HepG2 (cell line): ENCODE data around the gene SUN1. TPM values are rescaled to one million over a fixed set of nuclear protein-coding genes. Genes with fewer than 3 reads are reported as not detected.

ENCODE experiments used
- BCL6 ChIP-seq: IDR thresholded peaks from 2 replicates; pipeline ENCODE4 v1.6.1; 2016; ENCODE audit warnings: missing genetic modification reagents, missing compliant biosample characterization
- FOXP1 ChIP-seq, 2 experiments: fragments of 450-650 bp in 1 of 2; IDR thresholded peaks; 2 replicates each; pipeline ENCODE4 v1.6.1; 2017 to 2018; ENCODE audit warnings: antibody characterized with exemption in 1 of 2
- NCOA1 ChIP-seq: sonication (generic); formaldehyde crosslinking; IDR thresholded peaks from 2 replicates; pipeline ENCODE4 v1.9.0; 2021; ENCODE audit warnings: missing genetic modification reagents
- NCOR1 ChIP-seq: fragments of 200-600 bp; sonication (generic); IDR thresholded peaks from 2 replicates; pipeline ENCODE4 v1.7.0; 2017; ENCODE audit warnings: antibody characterized with exemption, low read length, borderline replicate concordance
- PHF20 ChIP-seq: sonication (generic); formaldehyde crosslinking; IDR thresholded peaks from 2 replicates; pipeline ENCODE4 v1.5.0; 2020; ENCODE audit warnings: mild to moderate bottlenecking, missing genetic modification reagents
- RBFOX2 ChIP-seq: fragments of 200-400 bp; formaldehyde crosslinking; IDR thresholded peaks from 2 replicates; pipeline ENCODE4 v1.6.1; 2017; ENCODE audit warnings: low read depth, mild to moderate bottlenecking, low read length
- SIN3A ChIP-seq: IDR thresholded peaks from 2 replicates; pipeline ENCODE4 v1.6.1; 2011; ENCODE audit warnings: low read depth, mild to moderate bottlenecking, control low read depth, low read length, borderline replicate concordance
- ZC3H13 ChIP-seq: sonication (generic); formaldehyde crosslinking; IDR thresholded peaks from 2 replicates; pipeline ENCODE4 v1.8.1; 2023; ENCODE audit warnings: mild to moderate bottlenecking, missing genetic modification reagents, moderate library complexity
- ZNF674 ChIP-seq: sonication (generic); formaldehyde crosslinking; IDR thresholded peaks from 2 replicates; pipeline ENCODE4 v1.5.0; 2020; ENCODE audit warnings: low read depth, mild to moderate bottlenecking, missing genetic modification reagents
- ZNF83 ChIP-seq: sonication (generic); formaldehyde crosslinking; IDR thresholded peaks from 2 replicates; pipeline ENCODE4 v1.4.0; 2020; ENCODE audit warnings: missing genetic modification reagents, mild to moderate bottlenecking, borderline replicate concordance
- polyA plus RNA-seq, 8 experiments: library from polyadenylated mRNA; depleted of rRNA in 3 of 8; stranded (reverse) in 7 of 8; unstranded in 1 of 8; fragments of >200 nt; fragmentation: Illumina TruSeq in 4 of 8; extraction: Trizol in 4 of 8; gene quantifications; 2 replicates each; pipeline versions ENCODE4 v1.2.1 to v1.2.3, GENCODE V29; 2011 to 2016; ENCODE audit warnings: low read depth in 4 of 8, missing spikeins in 1 of 8, mixed read lengths in 1 of 8; ENCODE audit not compliant: insufficient read depth in 1 of 8
- total RNA-seq, 5 experiments: library from RNA; depleted of rRNA; stranded (reverse); fragments of >200 nt; fragmentation: Illumina TruSeq; extraction: Trizol; gene quantifications; 2 replicates each; pipeline ENCODE4 v1.2.3, GENCODE V29; 2016; ENCODE audit warnings: low read depth in 1 of 5
- TF ChIP-seq, protein P1 (sequence below): sonication (generic); formaldehyde crosslinking; IDR thresholded peaks from 2 replicates; pipeline ENCODE4 v1.4.0; 2020; ENCODE audit warnings: low read depth, mild to moderate bottlenecking, missing genetic modification reagents
- TF ChIP-seq, protein P2 (sequence below): sonication (generic); formaldehyde crosslinking; IDR thresholded peaks from 2 replicates; pipeline ENCODE4 v1.5.0; 2020; ENCODE audit warnings: mild to moderate bottlenecking, missing genetic modification reagents, borderline replicate concordance
- TF ChIP-seq, protein P3 (sequence below): fragments of 450-650 bp; IDR thresholded peaks from 2 replicates; pipeline ENCODE4 v1.6.1; 2017
- TF ChIP-seq, protein P4 (sequence below): sonication (generic); formaldehyde crosslinking; IDR thresholded peaks from 2 replicates; pipeline ENCODE4 v1.5.1; 2020; ENCODE audit warnings: mild to moderate bottlenecking, moderate library complexity, missing genetic modification reagents

SUN1 gene
- total and polyA plus RNA-seq, 2 of the 13 experiments (the other 11 are each of a cell fraction or from before 2014, with no cell fraction given), result 47.0 to 126 TPM

DNA sequence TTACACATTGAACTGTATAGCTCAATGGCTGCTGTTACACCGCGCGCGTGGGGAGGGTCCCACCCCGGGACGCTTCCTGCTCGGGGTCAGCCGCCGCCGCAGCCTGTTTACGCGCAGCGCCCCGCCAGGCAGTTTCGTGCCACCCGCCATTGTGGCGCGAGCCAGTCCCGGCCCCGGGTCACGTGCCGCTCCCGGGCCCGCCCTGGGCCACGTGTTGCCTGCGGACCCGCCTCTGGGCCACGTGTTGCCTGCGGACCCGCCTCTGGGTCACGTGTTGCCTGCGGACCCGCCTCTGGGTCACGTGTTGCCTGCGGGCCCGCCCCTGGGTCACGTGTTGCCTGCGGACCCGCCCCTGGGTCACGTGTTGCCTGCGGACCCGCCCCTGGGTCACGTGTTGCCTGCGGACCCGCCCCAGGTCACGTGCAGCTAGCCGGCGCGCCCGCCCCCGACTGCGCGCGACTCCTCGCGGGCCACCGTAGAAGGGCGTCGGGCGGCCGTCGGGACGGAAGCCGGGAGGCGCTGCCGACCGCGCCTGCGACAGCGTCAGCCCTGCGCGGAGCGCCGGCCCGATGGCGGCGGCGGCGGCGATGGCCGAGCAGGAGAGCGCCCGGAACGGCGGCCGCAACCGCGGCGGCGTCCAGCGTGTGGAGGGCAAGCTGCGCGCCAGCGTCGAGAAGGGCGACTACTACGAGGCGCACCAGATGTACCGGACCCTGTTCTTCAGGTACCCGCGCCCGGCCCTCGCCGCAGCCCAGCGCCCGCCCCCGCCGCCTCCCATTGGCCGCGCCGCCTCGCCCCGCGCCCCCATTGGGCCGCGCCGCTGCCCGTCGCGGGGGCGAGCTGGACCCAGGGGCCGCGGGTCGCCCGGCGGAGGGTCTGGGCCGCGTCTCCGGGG, 44.0 kb downstream of the SUN1 start, which contains the start of gene GET4 (continued):
- peak; percentile 93 for TF ChIP-seq ZC3H13 (CRISPR knock-in tag)
- no peak for TF ChIP-seq NCOR1
- TF ChIP-seq SIN3A, result peak; percentile 67; the same call in 1 of the 2 replicates
- TF ChIP-seq BCL6 (CRISPR knock-in tag), result no peak
- TF ChIP-seq, protein P1, sequence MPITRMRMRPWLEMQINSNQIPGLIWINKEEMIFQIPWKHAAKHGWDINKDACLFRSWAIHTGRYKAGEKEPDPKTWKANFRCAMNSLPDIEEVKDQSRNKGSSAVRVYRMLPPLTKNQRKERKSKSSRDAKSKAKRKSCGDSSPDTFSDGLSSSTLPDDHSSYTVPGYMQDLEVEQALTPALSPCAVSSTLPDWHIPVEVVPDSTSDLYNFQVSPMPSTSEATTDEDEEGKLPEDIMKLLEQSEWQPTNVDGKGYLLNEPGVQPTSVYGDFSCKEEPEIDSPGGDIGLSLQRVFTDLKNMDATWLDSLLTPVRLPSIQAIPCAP (CRISPR knock-in tag), result peak; percentile 52; the same call in 1 of the 2 replicates
- peak; percentile 77 for TF ChIP-seq PHF20
- TF ChIP-seq, protein P2, sequence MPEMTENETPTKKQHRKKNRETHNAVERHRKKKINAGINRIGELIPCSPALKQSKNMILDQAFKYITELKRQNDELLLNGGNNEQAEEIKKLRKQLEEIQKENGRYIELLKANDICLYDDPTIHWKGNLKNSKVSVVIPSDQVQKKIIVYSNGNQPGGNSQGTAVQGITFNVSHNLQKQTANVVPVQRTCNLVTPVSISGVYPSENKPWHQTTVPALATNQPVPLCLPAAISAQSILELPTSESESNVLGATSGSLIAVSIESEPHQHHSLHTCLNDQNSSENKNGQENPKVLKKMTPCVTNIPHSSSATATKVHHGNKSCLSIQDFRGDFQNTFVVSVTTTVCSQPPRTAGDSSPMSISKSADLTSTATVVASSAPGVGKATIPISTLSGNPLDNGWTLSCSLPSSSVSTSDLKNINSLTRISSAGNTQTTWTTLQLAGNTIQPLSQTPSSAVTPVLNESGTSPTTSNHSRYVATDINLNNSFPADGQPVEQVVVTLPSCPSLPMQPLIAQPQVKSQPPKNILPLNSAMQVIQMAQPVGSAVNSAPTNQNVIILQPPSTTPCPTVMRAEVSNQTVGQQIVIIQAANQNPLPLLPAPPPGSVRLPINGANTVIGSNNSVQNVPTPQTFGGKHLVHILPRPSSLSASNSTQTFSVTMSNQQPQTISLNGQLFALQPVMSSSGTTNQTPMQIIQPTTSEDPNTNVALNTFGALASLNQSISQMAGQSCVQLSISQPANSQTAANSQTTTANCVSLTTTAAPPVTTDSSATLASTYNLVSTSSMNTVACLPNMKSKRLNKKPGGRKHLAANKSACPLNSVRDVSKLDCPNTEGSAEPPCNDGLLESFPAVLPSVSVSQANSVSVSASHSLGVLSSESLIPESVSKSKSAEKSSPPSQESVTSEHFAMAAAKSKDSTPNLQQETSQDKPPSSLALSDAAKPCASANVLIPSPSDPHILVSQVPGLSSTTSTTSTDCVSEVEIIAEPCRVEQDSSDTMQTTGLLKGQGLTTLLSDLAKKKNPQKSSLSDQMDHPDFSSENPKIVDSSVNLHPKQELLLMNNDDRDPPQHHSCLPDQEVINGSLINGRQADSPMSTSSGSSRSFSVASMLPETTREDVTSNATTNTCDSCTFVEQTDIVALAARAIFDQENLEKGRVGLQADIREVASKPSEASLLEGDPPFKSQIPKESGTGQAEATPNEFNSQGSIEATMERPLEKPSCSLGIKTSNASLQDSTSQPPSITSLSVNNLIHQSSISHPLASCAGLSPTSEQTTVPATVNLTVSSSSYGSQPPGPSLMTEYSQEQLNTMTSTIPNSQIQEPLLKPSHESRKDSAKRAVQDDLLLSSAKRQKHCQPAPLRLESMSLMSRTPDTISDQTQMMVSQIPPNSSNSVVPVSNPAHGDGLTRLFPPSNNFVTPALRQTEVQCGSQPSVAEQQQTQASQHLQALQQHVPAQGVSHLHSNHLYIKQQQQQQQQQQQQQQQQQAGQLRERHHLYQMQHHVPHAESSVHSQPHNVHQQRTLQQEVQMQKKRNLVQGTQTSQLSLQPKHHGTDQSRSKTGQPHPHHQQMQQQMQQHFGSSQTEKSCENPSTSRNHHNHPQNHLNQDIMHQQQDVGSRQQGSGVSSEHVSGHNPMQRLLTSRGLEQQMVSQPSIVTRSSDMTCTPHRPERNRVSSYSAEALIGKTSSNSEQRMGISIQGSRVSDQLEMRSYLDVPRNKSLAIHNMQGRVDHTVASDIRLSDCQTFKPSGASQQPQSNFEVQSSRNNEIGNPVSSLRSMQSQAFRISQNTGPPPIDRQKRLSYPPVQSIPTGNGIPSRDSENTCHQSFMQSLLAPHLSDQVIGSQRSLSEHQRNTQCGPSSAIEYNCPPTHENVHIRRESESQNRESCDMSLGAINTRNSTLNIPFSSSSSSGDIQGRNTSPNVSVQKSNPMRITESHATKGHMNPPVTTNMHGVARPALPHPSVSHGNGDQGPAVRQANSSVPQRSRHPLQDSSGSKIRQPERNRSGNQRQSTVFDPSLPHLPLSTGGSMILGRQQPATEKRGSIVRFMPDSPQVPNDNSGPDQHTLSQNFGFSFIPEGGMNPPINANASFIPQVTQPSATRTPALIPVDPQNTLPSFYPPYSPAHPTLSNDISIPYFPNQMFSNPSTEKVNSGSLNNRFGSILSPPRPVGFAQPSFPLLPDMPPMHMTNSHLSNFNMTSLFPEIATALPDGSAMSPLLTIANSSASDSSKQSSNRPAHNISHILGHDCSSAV (CRISPR knock-in tag), result no peak
- 0 out of 2 replicates have a peak, but pooled peaks have one; percentile 61 for TF ChIP-seq ZNF674 (CRISPR knock-in tag)
- TF ChIP-seq FOXP1 (IDR thresholded peaks at IDR 0.05), result no peak
- TF ChIP-seq FOXP1 (CRISPR knock-in tag; IDR thresholded peaks at IDR 0.05), result no peak
- peak; percentile 87 for TF ChIP-seq RBFOX2
- no peak for TF ChIP-seq NCOA1 (CRISPR knock-in tag)
- TF ChIP-seq, protein P3, sequence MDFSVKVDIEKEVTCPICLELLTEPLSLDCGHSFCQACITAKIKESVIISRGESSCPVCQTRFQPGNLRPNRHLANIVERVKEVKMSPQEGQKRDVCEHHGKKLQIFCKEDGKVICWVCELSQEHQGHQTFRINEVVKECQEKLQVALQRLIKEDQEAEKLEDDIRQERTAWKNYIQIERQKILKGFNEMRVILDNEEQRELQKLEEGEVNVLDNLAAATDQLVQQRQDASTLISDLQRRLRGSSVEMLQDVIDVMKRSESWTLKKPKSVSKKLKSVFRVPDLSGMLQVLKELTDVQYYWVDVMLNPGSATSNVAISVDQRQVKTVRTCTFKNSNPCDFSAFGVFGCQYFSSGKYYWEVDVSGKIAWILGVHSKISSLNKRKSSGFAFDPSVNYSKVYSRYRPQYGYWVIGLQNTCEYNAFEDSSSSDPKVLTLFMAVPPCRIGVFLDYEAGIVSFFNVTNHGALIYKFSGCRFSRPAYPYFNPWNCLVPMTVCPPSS, result no peak
- 0 out of 2 replicates have a peak, but pooled peaks have one; percentile 33 for TF ChIP-seq ZNF83 (CRISPR knock-in tag)
- TF ChIP-seq, protein P4, sequence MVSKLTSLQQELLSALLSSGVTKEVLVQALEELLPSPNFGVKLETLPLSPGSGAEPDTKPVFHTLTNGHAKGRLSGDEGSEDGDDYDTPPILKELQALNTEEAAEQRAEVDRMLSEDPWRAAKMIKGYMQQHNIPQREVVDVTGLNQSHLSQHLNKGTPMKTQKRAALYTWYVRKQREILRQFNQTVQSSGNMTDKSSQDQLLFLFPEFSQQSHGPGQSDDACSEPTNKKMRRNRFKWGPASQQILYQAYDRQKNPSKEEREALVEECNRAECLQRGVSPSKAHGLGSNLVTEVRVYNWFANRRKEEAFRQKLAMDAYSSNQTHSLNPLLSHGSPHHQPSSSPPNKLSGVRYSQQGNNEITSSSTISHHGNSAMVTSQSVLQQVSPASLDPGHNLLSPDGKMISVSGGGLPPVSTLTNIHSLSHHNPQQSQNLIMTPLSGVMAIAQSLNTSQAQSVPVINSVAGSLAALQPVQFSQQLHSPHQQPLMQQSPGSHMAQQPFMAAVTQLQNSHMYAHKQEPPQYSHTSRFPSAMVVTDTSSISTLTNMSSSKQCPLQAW (CRISPR knock-in tag), result no peak
